Measurements from ENCODE around the gene MPDU1. TPM values are rescaled to one million over a fixed set of nuclear protein-coding genes. Genes with fewer than 3 reads are reported as not detected.

The MPDU1 gene
- total and polyA plus RNA-seq, 10 of the 15 experiments (the other 5 are each of a cell fraction or from before 2014, with no cell fraction given): 3.6 to 138 (median 78.9) TPM

- no peak for TF ChIP-seq HSF1 (IDR thresholded peaks at IDR 0.05; ENCODE audit: low read depth, low read length)
- no peak for TF ChIP-seq ZBTB33 (IDR thresholded peaks at IDR 0.05)
Measured at GRCh38 chr17:7550344-7550743, 33.3 kb upstream of the MPDU1 start (continued).

GRCh38 chr17:7551396-7551795 is 32.3 kb upstream of the MPDU1 start:
- ChIA-PET CTCF (interaction anchor here (2.0 to 2.5 kb wide), 2 partner anchors 9 to 36 kb away, joined by 12 to 20 read pairs; partner anchors contain the start of gene SENP3), SMC1A (ENCODE audit: uncharacterized antibody, unreplicated experiment) (interaction anchor here (1.2 to 1.6 kb wide), 4 partner anchors 10 to 38 kb away, joined by 3 to 6 read pairs (median 4); partner anchors contain the start of gene SENP3), POLR2A (interaction anchor here (1.0 to 1.5 kb wide), 2 partner anchors 11 to 20 kb away, joined by 3 to 5 read pairs; partner anchors contain the start of gene SENP3), RAD21 (ENCODE audit: unreplicated experiment) (interaction anchor here (1.2 to 1.6 kb wide), 3 partner anchors 9 to 136 kb away, joined by 5 to 7 read pairs (median 7); partner anchors contain the start of gene TP53)
- ATAC-seq: no peak
- no peak overlapping the region for H3K4me2 ChIP-seq (ENCODE audit: control insufficient read depth, insufficient read depth)
- BruUV-seq (replicated peaks): no TSS peak
- no peak overlapping the region for H3K9ac ChIP-seq (ENCODE audit: control insufficient read depth, insufficient read depth, low read length)
- intact Hi-C loops (cut with micrococcal nuclease; ENCODE audit: unreplicated experiment) (no loop called here), in situ Hi-C loops (cut with MboI) (loop anchor here (25.0 kb wide), 1 partner anchor 514 kb away; the partner anchor contains the start of genes SLC16A11 and SLC16A13)
- H4K20me1 ChIP-seq (ENCODE audit: control insufficient read depth, insufficient read depth): no peaks in the 10 kb centered on the region
- H3K27ac ChIP-seq (ENCODE audit: control insufficient read depth, insufficient read depth): no peak overlapping the region
- H3K4me3 ChIP-seq: no peak overlapping the region
- 72% methylated on average over 4 of the region's 4 CpGs for WGBS (ENCODE audit: insufficient coverage, insufficient replicate concordance, low lambda C conversion rate, missing lambda C conversion rate)
- FAIRE-seq: no peak
- no peak overlapping the region for H2AFZ ChIP-seq (ENCODE audit: control insufficient read depth, low read depth, low read length)
- H3K9me3 ChIP-seq (replicated peaks; ENCODE audit: control insufficient read depth, insufficient read depth, low read length): no peaks in the 10 kb centered on the region
- H3K36me3 ChIP-seq (ENCODE audit: control insufficient read depth in 2 of 2, insufficient read depth in 2 of 2, low read length in 1 of 2): no peaks in the 10 kb centered on the region
- DNase-seq (ENCODE audit: low read depth, low spot score): no peak
- H3K27me3 ChIP-seq (replicated peaks in 1 of 2; ENCODE audit: control insufficient read depth in 2 of 2, insufficient read depth in 2 of 2, low read length in 1 of 2): no peaks in the 10 kb centered on the region; a peak in 1 of 4 replicates
- H3K4me1 ChIP-seq (ENCODE audit: control insufficient read depth, insufficient read depth, low read length): peaks cover 29% of the 10 kb centered on the region
- H3K79me2 ChIP-seq (ENCODE audit: control insufficient read depth, insufficient read depth, low read length): no peaks in the 10 kb centered on the region
- TF ChIP-seq MYB (IDR thresholded peaks at IDR 0.05; ENCODE audit: borderline replicate concordance, low read depth, low read length) (no peak), ZNF384 (IDR thresholded peaks at IDR 0.05; ENCODE audit: borderline replicate concordance, low read depth, low read length) (no peak), TBL1XR1 (IDR thresholded peaks at IDR 0.05; ENCODE audit: low read depth, low read length) (no peak), STAT3 (IDR thresholded peaks at IDR 0.05; ENCODE audit: low read depth, low read length) (no peak), RCOR1 (conservative IDR thresholded peaks at IDR 0.05; ENCODE audit: low read depth, low read length) (no peak), PML (IDR thresholded peaks at IDR 0.05; ENCODE audit: low read length) (no peak), CTCF (IDR thresholded peaks at IDR 0.05 in 2 of 3, conservative IDR thresholded peaks at IDR 0.05 in 1 of 3; ENCODE audit: control insufficient read depth in 2 of 3, extremely low read depth in 1 of 3, insufficient read depth in 1 of 3, low read depth in 3 of 3, low read length in 3 of 3) (no peak), SUPT20H (IDR thresholded peaks at IDR 0.05; ENCODE audit: borderline replicate concordance, control insufficient read depth, low read depth, low read length) (no peak), SPI1 (IDR thresholded peaks at IDR 0.05; ENCODE audit: borderline replicate concordance, insufficient read depth, low read depth, low read length) (no peak), ATF2 (IDR thresholded peaks at IDR 0.05; ENCODE audit: low read length) (no peak), GATAD2B (conservative IDR thresholded peaks at IDR 0.05; ENCODE audit: low read depth) (no peak)

Measured in GM12878 (cell line).